H9 (cell line): ENCODE data around the gene LRRC26. TPM values are rescaled to one million over a fixed set of nuclear protein-coding genes. Genes with fewer than 3 reads are reported as not detected.
A peak's percentile ranks its signal among the peaks of the same experiment; 100 is the strongest.
"Not testable (repeated sequence)": the region's sequence is repeated elsewhere in the genome, so short reads cannot be mapped to it uniquely, and the experiment has no call there.

Source experiments
- DNase-seq: peaks from one replicate; pipeline ENCODE4 v3.0.0-alpha.2; 2017
- H2AFZ ChIP-seq: one replicate; pipeline ENCODE4 v1.6.1; 2013; ENCODE audit warnings: mild to moderate bottlenecking, low read length, control low read depth, moderate library complexity
- H2AK5ac ChIP-seq: 2 replicates; pipeline ENCODE4 v1.6.1; 2013; ENCODE audit warnings: low read length, control low read depth, mixed read lengths; ENCODE audit not compliant: insufficient read length
- H2BK120ac ChIP-seq: one replicate; pipeline ENCODE4 v1.6.1; 2013; ENCODE audit warnings: low read depth, mild to moderate bottlenecking, low read length, control low read depth, inconsistent platforms; ENCODE audit not compliant: poor library complexity, severe bottlenecking
- H2BK12ac ChIP-seq: 2 replicates; pipeline ENCODE4 v1.6.1; 2013; ENCODE audit warnings: low read length, control low read depth, mixed read lengths, low read depth; ENCODE audit not compliant: insufficient read length
- H2BK15ac ChIP-seq: 2 replicates; pipeline ENCODE4 v1.6.1; 2013; ENCODE audit warnings: low read depth, low read length, control low read depth
- H2BK20ac ChIP-seq: one replicate; pipeline ENCODE4 v1.6.1; 2013; ENCODE audit warnings: low read depth, mild to moderate bottlenecking, low read length, control low read depth, inconsistent platforms; ENCODE audit not compliant: poor library complexity, severe bottlenecking
- H2BK5ac ChIP-seq: 2 replicates; pipeline ENCODE4 v1.6.1; 2013; ENCODE audit warnings: low read length, control low read depth, mixed read lengths; ENCODE audit not compliant: insufficient read length
- H3K14ac ChIP-seq: 2 replicates; pipeline ENCODE4 v1.6.1; 2013; ENCODE audit warnings: low read length, control low read depth; ENCODE audit not compliant: insufficient read depth
- H3K18ac ChIP-seq: 2 replicates; pipeline ENCODE4 v1.6.1; 2013; ENCODE audit warnings: low read depth, mild to moderate bottlenecking, mixed read lengths, low read length, control low read depth; ENCODE audit not compliant: insufficient read length
- H3K23ac ChIP-seq: 2 replicates; pipeline ENCODE4 v1.6.1; 2013; ENCODE audit warnings: low read length, control low read depth, mixed read lengths, low read depth; ENCODE audit not compliant: insufficient read length
- H3K23me2 ChIP-seq: 2 replicates; pipeline ENCODE4 v1.6.1; 2013; ENCODE audit warnings: low read depth, mild to moderate bottlenecking, mixed read lengths, low read length, control low read depth; ENCODE audit not compliant: insufficient read length, poor library complexity, severe bottlenecking
- H3K27ac ChIP-seq: 2 replicates; pipeline ENCODE4 v1.5.1; 2013; ENCODE audit warnings: low read length, control low read depth, mixed read lengths, low read depth; ENCODE audit not compliant: insufficient read length
- H3K27me3 ChIP-seq: 2 replicates; pipeline ENCODE4 v1.6.1; 2013; ENCODE audit warnings: low read length, control low read depth, inconsistent platforms; ENCODE audit not compliant: insufficient read depth
- H3K4ac ChIP-seq: 2 replicates; pipeline ENCODE4 v1.6.1; 2013; ENCODE audit warnings: low read depth, mild to moderate bottlenecking, control low read depth, inconsistent platforms, low read length, moderate library complexity
- H3K4me1 ChIP-seq: 2 replicates; pipeline ENCODE4 v1.6.1; 2013; ENCODE audit warnings: low read length, control low read depth, inconsistent platforms; ENCODE audit not compliant: insufficient read depth
- H3K4me2 ChIP-seq: 2 replicates; pipeline ENCODE4 v1.6.1; 2013; ENCODE audit warnings: low read length, control low read depth, mixed read lengths; ENCODE audit not compliant: insufficient read length, insufficient read depth
- H3K56ac ChIP-seq: 2 replicates; pipeline ENCODE4 v1.6.1; 2013; ENCODE audit warnings: low read depth, mild to moderate bottlenecking, mixed read lengths, low read length, control low read depth; ENCODE audit not compliant: insufficient read length
- H3K79me1 ChIP-seq: 2 replicates; pipeline ENCODE4 v1.6.1; 2013; ENCODE audit warnings: low read depth, mild to moderate bottlenecking, moderate library complexity, low read length, control low read depth, inconsistent platforms; ENCODE audit not compliant: insufficient read depth, poor library complexity, severe bottlenecking
- H3K79me2 ChIP-seq: 2 replicates; pipeline ENCODE4 v1.6.1; 2013; ENCODE audit warnings: low read length, control low read depth, inconsistent platforms; ENCODE audit not compliant: insufficient read depth
- H3K9ac ChIP-seq: 2 replicates; pipeline ENCODE4 v1.6.1; 2013; ENCODE audit warnings: low read length, control low read depth, mixed read lengths; ENCODE audit not compliant: insufficient read length; ENCODE audit errors: extremely low read depth
- H3K9me3 ChIP-seq: one replicate; pipeline ENCODE4 v1.6.1; 2013; ENCODE audit warnings: low read depth, low read length, inconsistent platforms; ENCODE audit not compliant: control insufficient read depth
- H3T11ph ChIP-seq: one replicate; pipeline ENCODE4 v1.6.1; 2013; ENCODE audit warnings: mild to moderate bottlenecking, low read length, control low read depth, inconsistent platforms
- H4K20me1 ChIP-seq: one replicate; pipeline ENCODE4 v1.6.1; 2013; ENCODE audit not compliant: control insufficient read depth, insufficient read length, insufficient read depth
- H4K5ac ChIP-seq: 2 replicates; pipeline ENCODE4 v1.6.1; 2013; ENCODE audit warnings: low read depth, mild to moderate bottlenecking, mixed read lengths, low read length, control low read depth; ENCODE audit not compliant: insufficient read length
- H4K8ac ChIP-seq: replicated peaks from 2 replicates; pipeline ENCODE4 v1.6.1; 2013; ENCODE audit warnings: low read length, control low read depth, mixed read lengths, low read depth; ENCODE audit not compliant: insufficient read length
- H4K91ac ChIP-seq: 2 replicates; pipeline ENCODE4 v1.6.1; 2013; ENCODE audit warnings: low read depth, mild to moderate bottlenecking, moderate library complexity, mixed read lengths, low read length, control low read depth; ENCODE audit not compliant: insufficient read length
- H3K27ac Mint-ChIP-seq, 3 experiments: 2 replicates in 2 of 3; 3 replicates in 1 of 3; pipeline ENCODE4 v1.8.0; 2020 to 2021; ENCODE audit warnings: mixed read lengths in 3 of 3, mild to moderate bottlenecking in 1 of 3, moderate library complexity in 1 of 3
- H3K27me3 Mint-ChIP-seq: 2 replicates; pipeline ENCODE4 v1.8.0; 2021; ENCODE audit warnings: low read depth, mild to moderate bottlenecking, moderate library complexity, mixed read lengths
- H3K36me3 Mint-ChIP-seq, 3 experiments: 2 replicates in 2 of 3; 3 replicates in 1 of 3; pipeline ENCODE4 v1.8.0; 2020 to 2021; ENCODE audit warnings: low read depth in 3 of 3, mixed read lengths in 3 of 3; ENCODE audit not compliant: insufficient read depth in 1 of 3
- H3K4me1 Mint-ChIP-seq, 2 experiments: 2 replicates each; pipeline ENCODE4 v1.8.0; 2020; ENCODE audit warnings: mixed read lengths in 2 of 2
- H3K4me3 Mint-ChIP-seq, 2 experiments: 2 replicates in 1 of 2; 3 replicates in 1 of 2; pipeline ENCODE4 v1.8.0; 2020 to 2021; ENCODE audit warnings: mild to moderate bottlenecking in 2 of 2, mixed read lengths in 2 of 2, moderate library complexity in 1 of 2
- H3K9me3 Mint-ChIP-seq, 2 experiments: 2 replicates in 1 of 2; 3 replicates in 1 of 2; pipeline ENCODE4 v1.8.0; 2020; ENCODE audit warnings: mild to moderate bottlenecking in 2 of 2, mixed read lengths in 2 of 2, moderate library complexity in 1 of 2
- CTCF ChIP-seq: fragments of 200-600 bp; sonication (generic); conservative IDR thresholded peaks from 3 replicates; pipeline ENCODE4 v1.8.0; 2021; ENCODE audit warnings: antibody characterized with exemption, mild to moderate bottlenecking
- WGBS: extraction: QIAGEN DNeasy Blood & Tissue Kit; methylation state at CpG from one replicate; pipeline ENCODE4 v1.1.7; 2013; ENCODE audit warnings: missing lambda C conversion rate, low lambda C conversion rate, mixed read lengths; ENCODE audit not compliant: insufficient read length; ENCODE audit errors: extremely low coverage; 5-methylcytosine and 5-hydroxymethylcytosine counted together
- total RNA-seq: library from RNA; stranded (reverse); gene quantifications from 2 replicates; pipeline ENCODE4 v1.2.1, GENCODE V29; 2021

Gene LRRC26
- total RNA-seq, 1 experiment from 2014 or later, result 0.96 TPM

GRCh38 chr9:137136261-137136880 is 33.5 kb downstream of the LRRC26 start:
- Histone ChIP-seq H2BK15ac (no peak overlapping the region), H3K27ac (no peak overlapping the region), H3K56ac (no peak overlapping the region), H3K27me3 (peaks cover 29% of the 10 kb centered on the region; the same call in 1 of the 2 replicates), H3K4ac (no peak overlapping the region), H3K14ac (no peak overlapping the region), H3K18ac (no peak overlapping the region), H2BK5ac (no peak overlapping the region), H2AFZ (no peak overlapping the region), H4K91ac (no peak overlapping the region), H3K4me2 (no peak overlapping the region), H3K23ac (no peak overlapping the region), H4K5ac (no peak overlapping the region), H3K9ac (no peak overlapping the region), H3K79me2 (no peaks in the 10 kb centered on the region), H2BK120ac (no peak overlapping the region), H3K79me1 (no peaks in the 10 kb centered on the region), H3K9me3 (no peaks in the 10 kb centered on the region), H3K23me2 (no peaks in the 10 kb centered on the region), H3K4me1 (no peaks in the 10 kb centered on the region), H2AK5ac (no peak overlapping the region), H4K20me1 (peaks cover 2% of the 10 kb centered on the region), H4K8ac (no peak overlapping the region), H2BK12ac (no peak overlapping the region), H3T11ph (no peak overlapping the region), H2BK20ac (no peak overlapping the region)
- WGBS, result no CpG with 5 or more reads among the region's 27 CpGs
- Mint-ChIP-seq H3K4me3 (no peak overlapping the region), H3K36me3 (no peaks in the 10 kb centered on the region), H3K27me3 (peaks cover 88% of the 10 kb centered on the region), H3K4me1 (peaks cover 0 to 12% of the 10 kb centered on the region in 2 experiments; a peak in 2 of 4 replicates), H3K9me3 (no peaks in the 10 kb centered on the region; a peak in 2 of 5 replicates), H3K27ac (no peak overlapping the region; a peak in 1 of 7 replicates)
- no peak for TF ChIP-seq CTCF
- peak; percentile 42 for DNase-seq

GRCh38 chr9:137135154-137135553 is 34.7 kb downstream of the LRRC26 start:
- H3K36me3 Mint-ChIP-seq, H3K4me2 ChIP-seq, H2BK5ac ChIP-seq, H4K20me1 ChIP-seq, H3K9me3 ChIP-seq, H3K56ac ChIP-seq, H3K79me2 ChIP-seq, H3K23me2 ChIP-seq, H2BK20ac ChIP-seq, H3K4ac ChIP-seq, H3K4me1 ChIP-seq, H3K14ac ChIP-seq, H2BK12ac ChIP-seq, H3K27ac Mint-ChIP-seq, H4K91ac ChIP-seq, H4K8ac ChIP-seq, H3K79me1 ChIP-seq, H3K9ac ChIP-seq, H3K9me3 Mint-ChIP-seq, H3K27ac ChIP-seq, DNase-seq, H3K23ac ChIP-seq, H2AFZ ChIP-seq, H3T11ph ChIP-seq, H2BK15ac ChIP-seq, H3K4me3 Mint-ChIP-seq, H2AK5ac ChIP-seq, H4K5ac ChIP-seq, H3K18ac ChIP-seq, H2BK120ac ChIP-seq: not testable (repeated sequence)
- peaks cover 87% of the 10 kb centered on the region for H3K27me3 Mint-ChIP-seq
- WGBS, result no CpG with 5 or more reads among the region's 9 CpGs
- peaks cover 22% of the 10 kb centered on the region; the same call in 1 of the 2 replicates for H3K27me3 ChIP-seq
- H3K4me1 Mint-ChIP-seq, result peaks cover 0 to 15% of the 10 kb centered on the region in 2 experiments; a peak in 2 of 4 replicates
